Activated CD4-positive, alpha-beta T cell treated with anti-CD3 and anti-CD28 coated beads, Interleukin-2, amount 10 ng/mL, durations not matched to agents 7 days and 5 days (primary cell): ENCODE data around the gene LYRM4. TPM values are rescaled to one million over a fixed set of nuclear protein-coding genes. Genes with fewer than 3 reads are reported as not detected.
A peak's percentile ranks its signal among the peaks of the same experiment; 100 is the strongest.

Experiments
- CTCF ChIA-PET: fragments of 350-600 bp; sonication (Branson Sonifier 250); formaldehyde crosslinking; loops from one replicate; lab custom pipeline; 2021; ENCODE audit warnings: antibody characterized with exemption; lab: Charles Lee
- POLR2A ChIA-PET: fragments of 350-600 bp; sonication (Branson Sonifier 250); formaldehyde crosslinking; loops from one replicate; lab custom pipeline; 2021; ENCODE audit warnings: antibody characterized with exemption; lab: Charles Lee
- DNase-seq: peaks from one replicate; pipeline ENCODE4 v3.0.0-alpha.2; 2020
- H3K27ac Mint-ChIP-seq: one replicate; pipeline ENCODE4 v1.8.0; 2021; ENCODE audit warnings: mild to moderate bottlenecking, moderate library complexity, mixed read lengths
- H3K27me3 Mint-ChIP-seq: one replicate; pipeline ENCODE4 v1.8.0; 2021; ENCODE audit warnings: mixed read lengths
- H3K36me3 Mint-ChIP-seq: one replicate; pipeline ENCODE4 v1.8.0; 2021; ENCODE audit warnings: low read depth, mixed read lengths
- H3K4me1 Mint-ChIP-seq: one replicate; pipeline ENCODE4 v1.8.0; 2021; ENCODE audit warnings: mixed read lengths
- H3K4me3 Mint-ChIP-seq: one replicate; pipeline ENCODE4 v1.8.0; 2021; ENCODE audit warnings: mild to moderate bottlenecking, moderate library complexity, mixed read lengths
- H3K9me3 Mint-ChIP-seq: one replicate; pipeline ENCODE4 v1.8.0; 2021; ENCODE audit warnings: mixed read lengths
- total RNA-seq, 2 experiments: library from RNA; stranded (reverse); gene quantifications; one replicate each; pipeline ENCODE4 v1.2.3, GENCODE V29; 2021

Gene LYRM4
- total RNA-seq, 2 experiments from 2014 or later, result 30.8 to 31.4 TPM

GRCh38 chr6:5278047-5278446 is 17.3 kb upstream of the LYRM4 start:
- Mint-ChIP-seq H3K4me3 (no peak overlapping the region), H3K36me3 (peaks cover 20% of the 10 kb centered on the region), H3K27me3 (no peaks in the 10 kb centered on the region), H3K27ac (no peak overlapping the region), H3K9me3 (no peaks in the 10 kb centered on the region), H3K4me1 (peaks cover 66% of the 10 kb centered on the region)
- ChIA-PET POLR2A (no interaction called here), CTCF (interaction anchor here (0.6 to 2.3 kb wide), 2 partner anchors 11 to 25 kb away, joined by 3 to 7 read pairs; no protein-coding TSS in a partner anchor)
- no peak for DNase-seq

DNA sequence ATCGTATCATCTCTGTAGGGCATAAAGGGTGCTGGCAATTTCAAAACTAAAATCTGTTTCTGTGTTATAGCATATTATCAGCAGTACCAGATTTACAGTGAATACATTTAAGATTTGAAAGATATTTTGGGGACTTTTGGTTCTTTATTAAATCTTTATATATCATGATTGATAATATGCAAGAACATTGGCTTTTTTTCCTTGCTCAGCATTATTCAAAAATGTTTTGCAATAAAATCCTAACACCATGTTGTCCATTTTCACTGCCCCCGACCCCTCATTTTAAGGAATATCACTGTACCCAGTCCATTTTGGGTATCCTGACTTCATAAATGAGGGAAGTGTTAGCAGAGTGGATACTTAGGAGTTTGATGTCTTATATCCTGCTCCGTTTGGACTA is 16.8 kb upstream of the LYRM4 start:
- POLR2A ChIA-PET, result no interaction called here
- Mint-ChIP-seq H3K27me3 (no peaks in the 10 kb centered on the region), H3K4me3 (no peak overlapping the region), H3K27ac (no peak overlapping the region), H3K4me1 (peaks cover 69% of the 10 kb centered on the region), H3K36me3 (peaks cover 23% of the 10 kb centered on the region), H3K9me3 (no peaks in the 10 kb centered on the region)
- no peak for DNase-seq
- CTCF ChIA-PET, result interaction anchor here (2.3 kb wide), 1 partner anchor 25 kb away, joined by 7 read pairs; no protein-coding TSS in a partner anchor

- DNase-seq, result no peak
- H3K4me3 Mint-ChIP-seq, result no peak overlapping the region
- POLR2A ChIA-PET, result no interaction called here
- CTCF ChIA-PET, result interaction anchor here (1.2 to 2.3 kb wide), 3 partner anchors 13 to 26 kb away, joined by 3 to 7 read pairs (median 4); no protein-coding TSS in a partner anchor
- H3K36me3 Mint-ChIP-seq, result peaks cover 26% of the 10 kb centered on the region
- no peak overlapping the region for H3K27ac Mint-ChIP-seq
- no peaks in the 10 kb centered on the region for H3K27me3 Mint-ChIP-seq
- H3K4me1 Mint-ChIP-seq, result peaks cover 64% of the 10 kb centered on the region
- H3K9me3 Mint-ChIP-seq, result no peaks in the 10 kb centered on the region
Measured at GRCh38 chr6:5276581-5276980, 15.8 kb upstream of the LYRM4 start.

GRCh38 chr6:5275497-5275896 is 14.7 kb upstream of the LYRM4 start:
- ChIA-PET POLR2A (interaction anchor here (0.9 kb wide), 1 partner anchor 11 kb away, joined by 3 read pairs; no protein-coding TSS in a partner anchor), CTCF (interaction anchor here (1.7 to 2.3 kb wide), 2 partner anchors 15 to 27 kb away, joined by 4 to 7 read pairs; no protein-coding TSS in a partner anchor)
- no peaks in the 10 kb centered on the region for H3K27me3 Mint-ChIP-seq
- peaks cover 62% of the 10 kb centered on the region for H3K4me1 Mint-ChIP-seq
- no peak overlapping the region for H3K27ac Mint-ChIP-seq
- H3K9me3 Mint-ChIP-seq, result no peaks in the 10 kb centered on the region
- H3K36me3 Mint-ChIP-seq, result peaks cover 26% of the 10 kb centered on the region
- no peak for DNase-seq
- no peak overlapping the region for H3K4me3 Mint-ChIP-seq

- no peak overlapping the region for H3K4me3 Mint-ChIP-seq
- H3K9me3 Mint-ChIP-seq, result no peaks in the 10 kb centered on the region
- ChIA-PET POLR2A (no interaction called here), CTCF (interaction anchor here (0.7 to 1.5 kb wide), 2 partner anchors 9 to 10 kb away, joined by 3 read pairs; no protein-coding TSS in a partner anchor)
- peak overlapping the region; percentile 25 for H3K27ac Mint-ChIP-seq
- peaks cover 20% of the 10 kb centered on the region for H3K36me3 Mint-ChIP-seq
- no peaks in the 10 kb centered on the region for H3K27me3 Mint-ChIP-seq
- peaks cover 59% of the 10 kb centered on the region for H3K4me1 Mint-ChIP-seq
- DNase-seq, result no peak
Measured at GRCh38 chr6:5274231-5274630, 13.5 kb upstream of the LYRM4 start.

- ChIA-PET CTCF (interaction anchor here (2.2 to 2.3 kb wide), 2 partner anchors 9 to 12 kb away, joined by 6 to 10 read pairs; no protein-coding TSS in a partner anchor), POLR2A (no interaction called here)
- H3K9me3 Mint-ChIP-seq, result peaks cover 7% of the 10 kb centered on the region
- H3K4me3 Mint-ChIP-seq, result no peak overlapping the region
- no peak for DNase-seq
- peaks cover 51% of the 10 kb centered on the region for H3K4me1 Mint-ChIP-seq
- no peak overlapping the region for H3K27ac Mint-ChIP-seq
- no peaks in the 10 kb centered on the region for H3K27me3 Mint-ChIP-seq
- H3K36me3 Mint-ChIP-seq, result peaks cover 25% of the 10 kb centered on the region
Measured at GRCh38 chr6:5271926-5272325, 11.2 kb upstream of the LYRM4 start.

DNA sequence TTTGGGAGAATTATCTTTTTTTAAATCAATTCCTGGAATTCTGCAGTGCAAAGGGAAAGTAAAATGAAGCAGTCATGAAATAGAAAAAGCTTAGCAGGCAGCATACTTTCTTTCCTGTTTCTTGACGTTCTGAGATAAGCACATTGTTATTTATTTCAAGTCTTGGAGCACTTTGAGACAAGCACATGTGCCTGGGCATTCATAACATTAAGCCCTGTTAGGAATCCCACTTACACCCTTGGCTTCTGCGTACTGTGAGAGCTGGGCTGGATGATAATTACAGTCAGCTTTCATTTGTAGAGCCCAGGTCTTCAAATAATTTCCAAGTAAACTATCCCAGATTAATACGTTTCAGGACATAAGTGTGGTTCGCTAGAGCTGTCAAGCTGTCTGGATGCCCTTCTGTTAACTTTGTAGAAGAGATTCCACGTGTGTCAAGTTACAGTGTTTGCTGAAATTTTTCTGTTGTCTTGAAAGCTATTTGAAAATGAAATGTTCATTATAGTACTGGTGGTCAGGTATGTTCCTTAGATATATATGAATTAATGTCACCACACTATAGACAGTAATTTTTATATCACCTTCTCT is 9.4 kb upstream of the LYRM4 start:
- POLR2A ChIA-PET, result no interaction called here
- DNase-seq, result no peak
- CTCF ChIA-PET, result interaction anchor here (0.8 to 2.3 kb wide), 4 partner anchors 9 to 34 kb away, joined by 3 to 10 read pairs (median 4); partner anchors contain the start of genes FARS2 and LYRM4
- no peak overlapping the region for H3K27ac Mint-ChIP-seq
- H3K4me1 Mint-ChIP-seq, result peaks cover 53% of the 10 kb centered on the region
- peaks cover 28% of the 10 kb centered on the region for H3K36me3 Mint-ChIP-seq
- peaks cover 7% of the 10 kb centered on the region for H3K9me3 Mint-ChIP-seq
- H3K27me3 Mint-ChIP-seq, result no peaks in the 10 kb centered on the region
- H3K4me3 Mint-ChIP-seq, result no peak overlapping the region

- DNase-seq, result no peak
- Mint-ChIP-seq H3K4me1 (peaks cover 37% of the 10 kb centered on the region), H3K36me3 (peaks cover 20% of the 10 kb centered on the region), H3K4me3 (no peak overlapping the region), H3K27ac (no peak overlapping the region), H3K9me3 (peaks cover 7% of the 10 kb centered on the region), H3K27me3 (no peaks in the 10 kb centered on the region)
- POLR2A ChIA-PET, result interaction anchor here (0.7 kb wide), 1 partner anchor 44 kb away, joined by 3 read pairs; no protein-coding TSS in a partner anchor
- CTCF ChIA-PET, result interaction anchor here (0.6 to 1.8 kb wide), 7 partner anchors 9 to 123 kb away, joined by 3 to 11 read pairs (median 3); no protein-coding TSS in a partner anchor
Measured at GRCh38 chr6:5266423-5266822, 5.7 kb upstream of the LYRM4 start.

GRCh38 chr6:5261545-5262109 is 877 bp upstream of the LYRM4 start:
- Mint-ChIP-seq H3K36me3 (peaks cover 7% of the 10 kb centered on the region), H3K9me3 (no peaks in the 10 kb centered on the region), H3K4me3 (peak overlapping the region; percentile 95), H3K4me1 (peaks cover 52% of the 10 kb centered on the region), H3K27me3 (no peaks in the 10 kb centered on the region), H3K27ac (peak overlapping the region; percentile 100)
- DNase-seq, result no peak
- ChIA-PET CTCF (interaction anchor here (0.7 to 1.6 kb wide), 6 partner anchors 8 to 87 kb away, joined by 3 to 4 read pairs (median 3); no protein-coding TSS in a partner anchor), POLR2A (no interaction called here)

DNA sequence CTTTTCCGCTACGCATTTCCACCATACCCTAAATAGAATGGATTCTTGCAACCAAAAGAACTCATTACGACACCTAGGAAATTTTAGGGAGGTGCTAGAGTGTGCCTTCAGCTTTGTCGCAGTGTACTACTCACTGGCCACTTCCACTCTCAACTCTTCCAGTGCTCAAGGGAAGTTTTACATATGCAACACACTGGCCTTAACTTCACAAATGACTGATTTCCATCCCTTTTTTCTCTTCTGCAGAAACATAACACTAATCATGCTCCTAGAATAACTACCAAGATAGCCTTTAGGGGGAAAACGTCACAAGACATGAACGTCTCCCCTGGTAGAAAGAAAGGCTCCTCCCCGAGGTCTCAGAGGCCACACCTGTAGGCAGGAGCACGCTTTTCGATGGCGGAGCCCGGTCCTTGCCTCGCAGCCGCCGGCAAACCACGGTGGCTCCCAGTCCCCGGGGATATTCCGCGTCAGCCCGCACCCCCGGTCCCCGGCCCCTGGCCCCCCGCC is 584 bp downstream of the LYRM4 start:
- H3K27ac Mint-ChIP-seq, result peak overlapping the region; percentile 100
- H3K4me1 Mint-ChIP-seq, result peaks cover 42% of the 10 kb centered on the region
- no peaks in the 10 kb centered on the region for H3K27me3 Mint-ChIP-seq
- CTCF ChIA-PET, result interaction anchor here (1.4 to 2.3 kb wide), 3 partner anchors 10 to 116 kb away, joined by 3 to 6 read pairs (median 3); no protein-coding TSS in a partner anchor
- POLR2A ChIA-PET, result interaction anchor here (0.6 kb wide), 1 partner anchor 86 kb away, joined by 3 read pairs; no protein-coding TSS in a partner anchor
- peak overlapping the region; percentile 95 for H3K4me3 Mint-ChIP-seq
- no peaks in the 10 kb centered on the region for H3K9me3 Mint-ChIP-seq
- H3K36me3 Mint-ChIP-seq, result peaks cover 4% of the 10 kb centered on the region
- peak; percentile 84 for DNase-seq

GRCh38 chr6:5259428-5259827 is 1.3 kb downstream of the LYRM4 start:
- ChIA-PET POLR2A (no interaction called here), CTCF (interaction anchor here (2.3 kb wide), 1 partner anchor 116 kb away, joined by 6 read pairs; no protein-coding TSS in a partner anchor)
- peak overlapping the region; percentile 100 for H3K27ac Mint-ChIP-seq
- no peaks in the 10 kb centered on the region for H3K27me3 Mint-ChIP-seq
- peaks cover 38% of the 10 kb centered on the region for H3K4me1 Mint-ChIP-seq
- peak overlapping the region; percentile 95 for H3K4me3 Mint-ChIP-seq
- DNase-seq, result no peak
- no peaks in the 10 kb centered on the region for H3K9me3 Mint-ChIP-seq
- H3K36me3 Mint-ChIP-seq, result peaks cover 8% of the 10 kb centered on the region

- Mint-ChIP-seq H3K36me3 (peaks cover 12% of the 10 kb centered on the region), H3K4me3 (no peak overlapping the region), H3K27ac (peak overlapping the region; percentile 16), H3K4me1 (peaks cover 32% of the 10 kb centered on the region), H3K27me3 (no peaks in the 10 kb centered on the region), H3K9me3 (no peaks in the 10 kb centered on the region)
- CTCF ChIA-PET, result interaction anchor here (1.0 to 1.4 kb wide), 2 partner anchors 9 to 19 kb away, joined by 3 read pairs; no protein-coding TSS in a partner anchor
- no peak for DNase-seq
- POLR2A ChIA-PET, result no interaction called here
Measured at GRCh38 chr6:5257400-5257799, 3.4 kb downstream of the LYRM4 start.
